Transverse colon (tissue), 4 donors: ENCODE results near the gene PTCSC3. TPM values are rescaled to one million over a fixed set of nuclear protein-coding genes. Genes with fewer than 3 reads are reported as not detected.

ENCODE experiments used
- DNase-seq: peaks from one replicate; pipeline ENCODE4 v3.0.0-alpha.2; 2019
- H3K27ac ChIP-seq, 4 donors: fragments of 200-600 bp; sonication (generic); 2 replicates each; pipeline ENCODE4 v1.5.1; 2016 to 2018; ENCODE audit warnings: inconsistent platforms in 4 of 4
- H3K27me3 ChIP-seq: fragments of 200-600 bp; sonication (generic); 2 replicates; pipeline ENCODE4 v1.5.1; 2017; ENCODE audit warnings: inconsistent platforms
- H3K36me3 ChIP-seq, 4 donors: fragments of 200-600 bp; sonication (generic); 2 replicates each; pipeline ENCODE4 v1.5.1; 2017 to 2019; ENCODE audit warnings: inconsistent platforms in 4 of 4
- H3K4me1 ChIP-seq, 4 donors: fragments of 200-600 bp; sonication (generic); 2 replicates each; pipeline ENCODE4 v1.5.1; 2017 to 2020; ENCODE audit warnings: inconsistent platforms in 4 of 4
- H3K4me3 ChIP-seq, 4 donors: fragments of 200-600 bp; sonication (generic); 1 replicate in 1 of 4; 2 replicates in 3 of 4; pipeline versions ENCODE4 v1.5.1 to v1.6.1; 2017 to 2019; ENCODE audit warnings: inconsistent platforms in 4 of 4
- H3K9me3 ChIP-seq, 2 donors: fragments of 200-600 bp; sonication (generic); 2 replicates each; pipeline ENCODE4 v1.5.1; 2017 to 2019; ENCODE audit warnings: inconsistent platforms in 2 of 2
- CTCF ChIP-seq, 5 experiments: fragments of 200-600 bp in 3 of 5; fragments of 450-650 bp in 2 of 5; sonication (generic) in 3 of 5; IDR thresholded peaks; 1 replicate in 2 of 5; 2 replicates in 3 of 5; pipeline ENCODE4 v1.5.1; 2016 to 2017; ENCODE audit warnings: antibody characterized with exemption in 5 of 5, inconsistent platforms in 3 of 5, mild to moderate bottlenecking in 2 of 5, moderate library complexity in 1 of 5
- EP300 ChIP-seq: sonication (generic); formaldehyde crosslinking; IDR thresholded peaks from one replicate; pipeline ENCODE4 v1.6.1; 2017; ENCODE audit warnings: antibody characterized with exemption, low read depth
- POLR2A ChIP-seq: fragments of 450-650 bp; IDR thresholded peaks from one replicate; pipeline ENCODE4 v1.6.1; 2016; ENCODE audit warnings: antibody characterized with exemption, mild to moderate bottlenecking, moderate library complexity
- POLR2AphosphoS5 ChIP-seq, 3 donors: sonication (generic); formaldehyde crosslinking; IDR thresholded peaks; one replicate each; pipeline ENCODE4 v1.6.1; 2016; ENCODE audit warnings: antibody characterized with exemption in 3 of 3
- WGBS, 2 donors: methylation state at CpG; one replicate each; pipeline ENCODE4 v1.1.5; 2018; ENCODE audit warnings: low coverage in 1 of 2; 5-methylcytosine and 5-hydroxymethylcytosine counted together
- in situ Hi-C, 4 donors: fragments of 200-750 bp; cut with MboI; loops; one replicate each; pipeline versions ENCODE4 v1.15.0 to v1.15.1; 2017; ENCODE audit warnings: low sequenced_read_pairs in 3 of 4, low pct_ligation_motif_present in 1 of 4, low pct_unique_long_range_greater_than_20kb in 1 of 4
- intact Hi-C: fragments of 100-400 bp; cut with DNase I; formaldehyde crosslinking; loops from one replicate; pipeline ENCODE4 v1.15.1; 2023; ENCODE audit warnings: low total_unique reads
- total RNA-seq, 4 donors: library from RNA; depleted of rRNA; stranded (reverse); fragments of >200 nt; gene quantifications; one replicate each; pipeline ENCODE4 v1.1.0, GENCODE V29; 2016

Gene PTCSC3
- total RNA-seq, 4 donors from 2014 or later, result not detected

DNA sequence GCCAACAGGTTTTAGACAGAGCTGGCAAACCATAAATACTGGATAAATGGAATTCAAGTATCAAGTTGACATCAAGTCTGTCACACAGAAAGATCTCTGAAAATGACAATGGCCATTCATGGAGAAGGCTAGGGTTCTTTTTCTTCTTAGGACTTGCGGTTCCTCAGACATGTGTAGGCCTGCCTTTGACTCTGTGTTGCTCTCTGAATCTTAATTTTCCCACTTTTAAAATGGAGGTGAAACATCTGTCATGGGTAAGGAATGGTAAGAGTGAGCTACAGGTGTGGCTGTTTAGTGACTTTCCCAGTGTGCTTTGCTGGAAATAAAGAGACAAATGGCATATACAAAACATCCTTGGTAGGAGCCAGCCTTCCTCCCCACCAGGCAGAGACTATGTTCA is 79.2 kb downstream of the PTCSC3 start:
- intact Hi-C loops, result no loop called here
- no peaks in the 10 kb centered on the region for H3K27me3 ChIP-seq
- TF ChIP-seq CTCF (IDR thresholded peaks at IDR 0.05), result no peak
- no peak for TF ChIP-seq POLR2A
- TF ChIP-seq POLR2AphosphoS5 (IDR thresholded peaks at IDR 0.05), result no peak
- TF ChIP-seq EP300, result no peak
- no peak for DNase-seq
- H3K36me3 ChIP-seq, result no peaks in the 10 kb centered on the region
- no peak overlapping the region for H3K27ac ChIP-seq
- in situ Hi-C loops, result no loop called here
- H3K4me1 ChIP-seq, result no peaks in the 10 kb centered on the region
- H3K4me3 ChIP-seq, result no peak overlapping the region
- WGBS, 2 donors, result 95% methylated on average over 1 of the region's 1 CpG; no CpG with 5 or more reads in 1 of the 2 donors
- no peaks in the 10 kb centered on the region for H3K9me3 ChIP-seq

DNA sequence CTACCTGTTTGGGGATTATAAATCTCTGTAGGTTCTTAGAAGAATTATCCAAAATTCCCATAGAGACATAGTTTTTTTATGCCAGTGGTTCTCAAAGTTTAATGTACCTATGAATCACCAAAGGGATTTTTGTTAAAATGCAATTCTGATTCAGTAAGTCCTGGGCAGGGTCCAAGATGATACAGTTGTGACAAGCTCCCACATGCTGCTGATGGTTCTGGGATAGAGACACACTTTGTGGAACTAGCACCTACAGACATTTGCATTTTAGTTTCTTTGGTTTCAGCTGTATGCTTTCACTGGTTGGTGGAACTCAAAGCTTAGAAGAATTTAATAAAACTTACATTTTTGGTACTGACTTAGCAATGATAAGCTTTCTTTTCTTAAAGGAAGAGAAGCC is 80.4 kb downstream of the PTCSC3 start:
- TF ChIP-seq EP300 (no peak), POLR2A (no peak), CTCF (IDR thresholded peaks at IDR 0.05) (no peak), POLR2AphosphoS5 (IDR thresholded peaks at IDR 0.05) (no peak)
- intact Hi-C loops, result no loop called here
- no peaks in the 10 kb centered on the region for H3K36me3 ChIP-seq
- in situ Hi-C loops, result no loop called here
- H3K4me3 ChIP-seq, result no peak overlapping the region
- no peaks in the 10 kb centered on the region for H3K27me3 ChIP-seq
- H3K27ac ChIP-seq, result no peak overlapping the region
- no peak for DNase-seq
- no peaks in the 10 kb centered on the region for H3K4me1 ChIP-seq
- no peaks in the 10 kb centered on the region for H3K9me3 ChIP-seq

GRCh38 chr14:36094963-36095362 is 81.6 kb downstream of the PTCSC3 start:
- no peaks in the 10 kb centered on the region for H3K9me3 ChIP-seq
- H3K27me3 ChIP-seq, result no peaks in the 10 kb centered on the region
- H3K4me3 ChIP-seq, result no peak overlapping the region
- in situ Hi-C loops (no loop called here), intact Hi-C loops (no loop called here)
- no peaks in the 10 kb centered on the region for H3K4me1 ChIP-seq
- H3K27ac ChIP-seq, result no peak overlapping the region
- TF ChIP-seq POLR2A, result no peak
- no peak for DNase-seq
- no peaks in the 10 kb centered on the region for H3K36me3 ChIP-seq
- 89 to 90% methylated on average over 2 to 4 of the region's 4 CpGs for WGBS, 2 donors

GRCh38 chr14:36091096-36091495 is 85.4 kb downstream of the PTCSC3 start:
- in situ Hi-C loops (no loop called here), intact Hi-C loops (no loop called here)
- Histone ChIP-seq H3K4me3 (no peak overlapping the region), H3K9me3 (no peaks in the 10 kb centered on the region), H3K4me1 (no peaks in the 10 kb centered on the region), H3K27me3 (no peaks in the 10 kb centered on the region), H3K27ac (no peak overlapping the region), H3K36me3 (no peaks in the 10 kb centered on the region)
- 43 to 74% methylated on average over 2 of the region's 2 CpGs for WGBS, 2 donors
- TF ChIP-seq CTCF (IDR thresholded peaks at IDR 0.05) (no peak), POLR2A (no peak), POLR2AphosphoS5 (IDR thresholded peaks at IDR 0.05) (no peak), EP300 (no peak)
- no peak for DNase-seq

DNA sequence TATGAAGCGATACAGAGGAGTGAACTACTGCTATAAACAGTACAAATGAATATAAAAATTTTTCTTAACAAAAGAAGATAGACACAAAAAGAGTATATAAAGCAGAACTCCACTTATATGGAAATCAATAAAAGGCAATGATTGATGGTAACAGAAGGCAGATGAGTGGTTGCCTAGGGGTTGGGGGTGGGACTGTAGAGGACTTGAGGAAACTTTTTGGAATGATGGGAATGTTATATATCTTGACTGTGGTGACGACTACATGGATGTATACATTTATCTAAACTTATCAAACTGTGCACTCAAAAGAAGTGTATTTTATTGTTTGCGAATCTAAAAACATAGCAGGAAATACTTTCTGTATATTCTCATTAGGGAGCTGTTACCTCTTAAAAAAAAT is 89.1 kb downstream of the PTCSC3 start:
- no peaks in the 10 kb centered on the region for H3K9me3 ChIP-seq
- no peaks in the 10 kb centered on the region for H3K27me3 ChIP-seq
- DNase-seq, result no peak
- H3K4me3 ChIP-seq, result no peak overlapping the region
- no peak overlapping the region for H3K27ac ChIP-seq
- 74 to 75% methylated on average over 3 of the region's 3 CpGs for WGBS, 2 donors
- TF ChIP-seq POLR2AphosphoS5 (IDR thresholded peaks at IDR 0.05) (no peak), EP300 (no peak), POLR2A (no peak), CTCF (IDR thresholded peaks at IDR 0.05) (no peak)
- no peaks in the 10 kb centered on the region for H3K36me3 ChIP-seq
- in situ Hi-C loops (no loop called here), intact Hi-C loops (no loop called here)
- no peaks in the 10 kb centered on the region for H3K4me1 ChIP-seq
